ENCODE data around the gene TSPAN2. TPM values are rescaled to one million over a fixed set of nuclear protein-coding genes. Genes with fewer than 3 reads are reported as not detected.

TSPAN2 gene
- total RNA-seq, 2 donors from 2014 or later: 2.6 to 4.0 TPM

- peaks cover 0 to 22% (median 0%) of the 10 kb centered on the region in 3 donors for H3K9me3 ChIP-seq
- H3K4me3 ChIP-seq: no peak overlapping the region
- no peak for TF ChIP-seq CTCF (IDR thresholded peaks at IDR 0.05)
- TF ChIP-seq POLR2A (IDR thresholded peaks at IDR 0.05): no peak
- intact Hi-C loops (cut with DNase I): no loop called here
- no peaks in the 10 kb centered on the region for H3K27me3 ChIP-seq
- H3K4me1 ChIP-seq: no peaks in the 10 kb centered on the region
- ATAC-seq (no peak), DNase-seq (no peak)
- H3K36me3 ChIP-seq (replicated peaks in 1 of 2; ENCODE audit: insufficient read depth in 1 of 2, low read depth in 2 of 2): no peaks in the 10 kb centered on the region
- no peak overlapping the region for H3K27ac ChIP-seq
- WGBS, 2 donors: 39 to 67% methylated on average over 3 of the region's 3 CpGs
These were observed 33.8 kb upstream of the TSPAN2 start for GRCh38 chr1:115123116-115123515.

GRCh38 chr1:115121793-115122192 is 32.5 kb upstream of the TSPAN2 start:
- H3K4me1 ChIP-seq: no peaks in the 10 kb centered on the region
- H3K4me3 ChIP-seq: no peak overlapping the region
- no peaks in the 10 kb centered on the region for H3K36me3 ChIP-seq (replicated peaks in 1 of 2; ENCODE audit: insufficient read depth in 1 of 2, low read depth in 2 of 2)
- ATAC-seq: no peak
- TF ChIP-seq POLR2A (IDR thresholded peaks at IDR 0.05) (no peak), CTCF (IDR thresholded peaks at IDR 0.05) (no peak)
- DNase-seq: no peak
- H3K27me3 ChIP-seq: peaks cover 0 to 4% of the 10 kb centered on the region in 2 donors
- H3K9me3 ChIP-seq: peaks cover 0 to 22% (median 0%) of the 10 kb centered on the region in 3 donors
- intact Hi-C loops (cut with DNase I): no loop called here
- no peak overlapping the region for H3K27ac ChIP-seq

GRCh38 chr1:115120296-115120695 is 31.0 kb upstream of the TSPAN2 start:
- WGBS, 2 donors: 60 to 72% methylated on average over 2 of the region's 2 CpGs
- intact Hi-C loops (cut with DNase I): no loop called here
- Histone ChIP-seq H3K9me3 (peaks cover 0 to 22% (median 0%) of the 10 kb centered on the region in 3 donors), H3K27ac (no peak overlapping the region), H3K27me3 (peaks cover 0 to 4% of the 10 kb centered on the region in 2 donors), H3K4me3 (no peak overlapping the region), H3K36me3 (replicated peaks in 1 of 2; ENCODE audit: insufficient read depth in 1 of 2, low read depth in 2 of 2) (no peaks in the 10 kb centered on the region), H3K4me1 (no peaks in the 10 kb centered on the region)
- TF ChIP-seq CTCF (IDR thresholded peaks at IDR 0.05) (no peak), POLR2A (IDR thresholded peaks at IDR 0.05) (no peak)
- DNase-seq (no peak), ATAC-seq (no peak)

GRCh38 chr1:115118611-115119010 is 29.3 kb upstream of the TSPAN2 start:
- H3K4me1 ChIP-seq: no peaks in the 10 kb centered on the region
- no peak overlapping the region for H3K4me3 ChIP-seq
- ATAC-seq (no peak), DNase-seq (no peak)
- H3K27ac ChIP-seq: no peak overlapping the region
- no peak for TF ChIP-seq CTCF (IDR thresholded peaks at IDR 0.05)
- TF ChIP-seq POLR2A (IDR thresholded peaks at IDR 0.05): no peak
- peaks cover 0 to 4% of the 10 kb centered on the region in 2 donors for H3K27me3 ChIP-seq
- WGBS, 2 donors: 88 to 90% methylated on average over 4 of the region's 4 CpGs
- intact Hi-C loops (cut with DNase I): no loop called here
- peaks cover 0 to 22% (median 0%) of the 10 kb centered on the region in 3 donors for H3K9me3 ChIP-seq
- H3K36me3 ChIP-seq (replicated peaks in 1 of 2; ENCODE audit: insufficient read depth in 1 of 2, low read depth in 2 of 2): no peaks in the 10 kb centered on the region

GRCh38 chr1:115118086-115118485 is 28.8 kb upstream of the TSPAN2 start:
- Histone ChIP-seq H3K4me3 (no peak overlapping the region), H3K4me1 (no peaks in the 10 kb centered on the region), H3K9me3 (peaks cover 0 to 19% (median 0%) of the 10 kb centered on the region in 3 donors), H3K27me3 (peaks cover 0 to 4% of the 10 kb centered on the region in 2 donors), H3K36me3 (replicated peaks in 1 of 2; ENCODE audit: insufficient read depth in 1 of 2, low read depth in 2 of 2) (no peaks in the 10 kb centered on the region), H3K27ac (no peak overlapping the region)
- no peak for ATAC-seq
- TF ChIP-seq CTCF (IDR thresholded peaks at IDR 0.05) (no peak), POLR2A (IDR thresholded peaks at IDR 0.05) (no peak)
- intact Hi-C loops (cut with DNase I): no loop called here
- DNase-seq: no peak

All from body of pancreas (tissue), 4 donors.